ENCODE results near the gene AOAH. TPM values are rescaled to one million over a fixed set of nuclear protein-coding genes. Genes with fewer than 3 reads are reported as not detected.
A peak's percentile ranks its signal among the peaks of the same experiment; 100 is the strongest.

AOAH gene
- total RNA-seq, 2 donors from 2014 or later = 5.2 to 6.0 TPM

GRCh38 chr7:36637417-36637816 is 86.9 kb downstream of the AOAH start:
- H3K9me3 Mint-ChIP-seq = no peaks in the 10 kb centered on the region
- DNase-seq (ENCODE audit: low spot score in 2 of 2) (no peak), ATAC-seq (no peak)
- peak overlapping the region in 1 of 2 donors; percentile 39 for H3K27ac Mint-ChIP-seq
- peaks cover 0 to 5% of the 10 kb centered on the region in 2 donors for H3K36me3 Mint-ChIP-seq

GRCh38 chr7:36636126-36636525 is 88.2 kb downstream of the AOAH start:
- Mint-ChIP-seq H3K36me3 (peaks cover 0 to 5% of the 10 kb centered on the region in 2 donors), H3K9me3 (no peaks in the 10 kb centered on the region), H3K27ac (no peak overlapping the region)
- no peak for ATAC-seq
- no peak for DNase-seq (ENCODE audit: low spot score in 2 of 2)

- no peaks in the 10 kb centered on the region for H3K9me3 Mint-ChIP-seq
- H3K27ac Mint-ChIP-seq = no peak overlapping the region
- no peak for ATAC-seq
- H3K36me3 Mint-ChIP-seq = peaks cover 0 to 5% of the 10 kb centered on the region in 2 donors
- no peak for DNase-seq (ENCODE audit: low spot score in 2 of 2)
These were observed 89.2 kb downstream of the AOAH start for GRCh38 chr7:36635091-36635490.

- Mint-ChIP-seq H3K27ac (no peak overlapping the region), H3K36me3 (no peaks in the 10 kb centered on the region), H3K9me3 (no peaks in the 10 kb centered on the region)
- ATAC-seq = no peak
- DNase-seq (ENCODE audit: low spot score in 2 of 2) = no peak
These were observed 90.9 kb downstream of the AOAH start for GRCh38 chr7:36633377-36633776.

GRCh38 chr7:36630112-36630650 is 94.1 kb downstream of the AOAH start:
- H3K27ac Mint-ChIP-seq = peak overlapping the region in 1 of 2 donors; percentile 16
- peaks cover 0 to 4% of the 10 kb centered on the region in 2 donors for H3K36me3 Mint-ChIP-seq
- no peak for DNase-seq (ENCODE audit: low spot score in 2 of 2)
- H3K9me3 Mint-ChIP-seq = no peaks in the 10 kb centered on the region
- ATAC-seq = no peak

- Mint-ChIP-seq H3K9me3 (no peaks in the 10 kb centered on the region), H3K36me3 (peaks cover 0 to 4% of the 10 kb centered on the region in 2 donors), H3K27ac (peak overlapping the region in 1 of 2 donors; percentile 16)
- no peak for ATAC-seq
- no peak for DNase-seq (ENCODE audit: low spot score in 2 of 2)
These were observed 94.9 kb downstream of the AOAH start for GRCh38 chr7:36629351-36629750.

- DNase-seq (ENCODE audit: low spot score in 2 of 2) = no peak
- H3K36me3 Mint-ChIP-seq = peaks cover 0 to 4% of the 10 kb centered on the region in 2 donors
- no peak for ATAC-seq
- no peaks in the 10 kb centered on the region for H3K9me3 Mint-ChIP-seq
- no peak overlapping the region for H3K27ac Mint-ChIP-seq
These were observed 96.5 kb downstream of the AOAH start for GRCh38 chr7:36627836-36628235.

GRCh38 chr7:36626111-36626510 is 98.2 kb downstream of the AOAH start:
- H3K27ac Mint-ChIP-seq = no peak overlapping the region
- H3K36me3 Mint-ChIP-seq = peaks cover 0 to 4% of the 10 kb centered on the region in 2 donors
- DNase-seq (ENCODE audit: low spot score in 2 of 2) (no peak), ATAC-seq (no peak)
- H3K9me3 Mint-ChIP-seq = no peaks in the 10 kb centered on the region

- ATAC-seq = no peak
- H3K36me3 Mint-ChIP-seq = peaks cover 0 to 4% of the 10 kb centered on the region in 2 donors
These were observed 99.0 kb downstream of the AOAH start for GRCh38 chr7:36625247-36625646.

GRCh38 chr7:36623247-36623646 is 101.0 kb downstream of the AOAH start:
- Mint-ChIP-seq H3K9me3 (no peaks in the 10 kb centered on the region), H3K27ac (no peak overlapping the region), H3K36me3 (peaks cover 4 to 10% of the 10 kb centered on the region in 2 donors)
- DNase-seq (ENCODE audit: low spot score in 2 of 2) (no peak), ATAC-seq (no peak)

More at GRCh38 chr7:36625247-36625646, 99.0 kb downstream of the AOAH start:
- H3K27ac Mint-ChIP-seq = no peak overlapping the region
- no peak for DNase-seq (ENCODE audit: low spot score in 2 of 2)
- H3K9me3 Mint-ChIP-seq = no peaks in the 10 kb centered on the region

GRCh38 chr7:36621396-36621795 is 102.9 kb downstream of the AOAH start:
- ATAC-seq (no peak), DNase-seq (ENCODE audit: low spot score in 2 of 2) (no peak)
- Mint-ChIP-seq H3K9me3 (no peaks in the 10 kb centered on the region), H3K36me3 (peaks cover 4 to 8% of the 10 kb centered on the region in 2 donors), H3K27ac (no peak overlapping the region)

- Mint-ChIP-seq H3K36me3 (peaks cover 4 to 13% of the 10 kb centered on the region in 2 donors), H3K9me3 (no peaks in the 10 kb centered on the region), H3K27ac (no peak overlapping the region)
- ATAC-seq (no peak), DNase-seq (ENCODE audit: low spot score in 2 of 2) (no peak)
These were observed 104.1 kb downstream of the AOAH start for GRCh38 chr7:36620166-36620708.

- DNase-seq (ENCODE audit: low spot score in 2 of 2) (no peak), ATAC-seq (no peak)
- Mint-ChIP-seq H3K27ac (no peak overlapping the region), H3K36me3 (peaks cover 4 to 17% of the 10 kb centered on the region in 2 donors), H3K9me3 (no peaks in the 10 kb centered on the region)
These were observed 106.9 kb downstream of the AOAH start for GRCh38 chr7:36617408-36617807.

GRCh38 chr7:36615852-36616540 is 108.3 kb downstream of the AOAH start:
- Mint-ChIP-seq H3K9me3 (no peaks in the 10 kb centered on the region), H3K27ac (no peak overlapping the region), H3K36me3 (peaks cover 4 to 17% of the 10 kb centered on the region in 2 donors)
- no peak for DNase-seq (ENCODE audit: low spot score in 2 of 2)
- no peak for ATAC-seq

GRCh38 chr7:36614959-36615358 is 109.3 kb downstream of the AOAH start:
- H3K27ac Mint-ChIP-seq = no peak overlapping the region
- ATAC-seq (no peak), DNase-seq (ENCODE audit: low spot score in 2 of 2) (no peak)
- peaks cover 4 to 17% of the 10 kb centered on the region in 2 donors for H3K36me3 Mint-ChIP-seq
- no peaks in the 10 kb centered on the region for H3K9me3 Mint-ChIP-seq

- H3K27ac Mint-ChIP-seq = no peak overlapping the region
These were observed 111.2 kb downstream of the AOAH start for GRCh38 chr7:36613031-36613614.

GRCh38 chr7:36611703-36612102 is 112.6 kb downstream of the AOAH start:
- ATAC-seq = no peak
- Mint-ChIP-seq H3K27ac (no peak overlapping the region), H3K36me3 (peaks cover 0 to 11% of the 10 kb centered on the region in 2 donors), H3K9me3 (no peaks in the 10 kb centered on the region)
- no peak for DNase-seq (ENCODE audit: low spot score in 2 of 2)

More at GRCh38 chr7:36613031-36613614, 111.2 kb downstream of the AOAH start:
- DNase-seq (ENCODE audit: low spot score in 2 of 2) (no peak), ATAC-seq (no peak)
- peaks cover 0 to 11% of the 10 kb centered on the region in 2 donors for H3K36me3 Mint-ChIP-seq
- no peaks in the 10 kb centered on the region for H3K9me3 Mint-ChIP-seq
